Endothelial cell (in vitro differentiated cells): ENCODE data around the gene SPOP. TPM values are rescaled to one million over a fixed set of nuclear protein-coding genes. Genes with fewer than 3 reads are reported as not detected.
"Not testable (repeated sequence)": the region's sequence is repeated elsewhere in the genome, so short reads cannot be mapped to it uniquely, and the experiment has no call there.

Experiments used
- DNase-seq: peaks from one replicate; pipeline ENCODE4 v3.0.0; 2021; ENCODE audit warnings: low spot score
- H3K27ac Mint-ChIP-seq: one replicate; pipeline ENCODE4 v1.8.0; 2021; ENCODE audit warnings: mixed read lengths, inconsistent platforms; ENCODE audit not compliant: unreplicated experiment
- H3K27me3 Mint-ChIP-seq: one replicate; pipeline ENCODE4 v1.8.0; 2021; ENCODE audit warnings: mild to moderate bottlenecking, moderate library complexity, mixed read lengths, inconsistent platforms; ENCODE audit not compliant: unreplicated experiment
- H3K36me3 Mint-ChIP-seq: one replicate; pipeline ENCODE4 v1.8.0; 2021; ENCODE audit warnings: mild to moderate bottlenecking, low read depth, mixed read lengths, inconsistent platforms; ENCODE audit not compliant: unreplicated experiment
- H3K4me1 Mint-ChIP-seq: one replicate; pipeline ENCODE4 v1.8.0; 2021; ENCODE audit warnings: mild to moderate bottlenecking, mixed read lengths, inconsistent platforms; ENCODE audit not compliant: unreplicated experiment
- H3K4me3 Mint-ChIP-seq: one replicate; pipeline ENCODE4 v1.8.0; 2021; ENCODE audit warnings: mild to moderate bottlenecking, mixed read lengths, inconsistent platforms; ENCODE audit not compliant: unreplicated experiment
- H3K9me3 Mint-ChIP-seq: one replicate; pipeline ENCODE4 v1.8.0; 2021; ENCODE audit warnings: mixed read lengths, inconsistent platforms; ENCODE audit not compliant: unreplicated experiment
- CTCF ChIP-seq: fragments of 200-600 bp; sonication (generic); IDR thresholded peaks from one replicate; pipeline ENCODE4 v1.5.0; 2021; ENCODE audit warnings: antibody characterized with exemption; ENCODE audit not compliant: unreplicated experiment
- total RNA-seq: library from RNA; stranded (reverse); fragmentation: NEBNext Ultra II Directional; extraction: Animal tissue kit (Norgen Biotek cat#: 25700); gene quantifications from one replicate; pipeline ENCODE4 v1.2.1, GENCODE V29; 2021; ENCODE audit not compliant: unreplicated experiment

SPOP gene
- total RNA-seq, 1 donor from 2014 or later: 55.6 TPM

GRCh38 chr17:49680314-49680713 lies 2.4 kb upstream of the SPOP start:
- DNase-seq: no peak
- Mint-ChIP-seq H3K4me3 (no peak overlapping the region), H3K36me3 (no peaks in the 10 kb centered on the region), H3K27ac (no peak overlapping the region), H3K27me3 (peaks cover 6% of the 10 kb centered on the region), H3K4me1 (peaks cover 33% of the 10 kb centered on the region), H3K9me3 (no peaks in the 10 kb centered on the region)
- no peak for TF ChIP-seq CTCF

GRCh38 chr17:49677134-49677932 lies 564 bp downstream of the SPOP start:
- Mint-ChIP-seq H3K27me3 (peaks cover 6% of the 10 kb centered on the region), H3K4me3 (peak overlapping the region; percentile 94), H3K27ac (peak overlapping the region; percentile 93), H3K36me3 (peaks cover 4% of the 10 kb centered on the region), H3K4me1 (peaks cover 33% of the 10 kb centered on the region), H3K9me3 (no peaks in the 10 kb centered on the region)
- peak; percentile 98 for DNase-seq
- TF ChIP-seq CTCF: no peak

GRCh38 chr17:49676276-49676868 lies 1.5 kb downstream of the SPOP start:
- no peak for DNase-seq

GRCh38 chr17:49674507-49674906 lies 3.4 kb downstream of the SPOP start:
- H3K9me3 Mint-ChIP-seq: no peaks in the 10 kb centered on the region
- H3K4me1 Mint-ChIP-seq: peaks cover 32% of the 10 kb centered on the region
- H3K36me3 Mint-ChIP-seq: peaks cover 4% of the 10 kb centered on the region
- peaks cover 6% of the 10 kb centered on the region for H3K27me3 Mint-ChIP-seq
- H3K27ac Mint-ChIP-seq: peak overlapping the region; percentile 93
- DNase-seq: no peak
- TF ChIP-seq CTCF: no peak
- H3K4me3 Mint-ChIP-seq: no peak overlapping the region

More at GRCh38 chr17:49676276-49676868, 1.5 kb downstream of the SPOP start:
- Mint-ChIP-seq H3K27ac (peak overlapping the region; percentile 93), H3K27me3 (peaks cover 6% of the 10 kb centered on the region), H3K9me3 (no peaks in the 10 kb centered on the region), H3K4me3 (peak overlapping the region; percentile 94), H3K36me3 (peaks cover 4% of the 10 kb centered on the region), H3K4me1 (peaks cover 30% of the 10 kb centered on the region)
- no peak for TF ChIP-seq CTCF

GRCh38 chr17:49673679-49674078 lies 4.2 kb downstream of the SPOP start:
- H3K4me3 Mint-ChIP-seq, H3K27me3 Mint-ChIP-seq, H3K36me3 Mint-ChIP-seq, DNase-seq, H3K9me3 Mint-ChIP-seq, H3K27ac Mint-ChIP-seq: not testable (repeated sequence)
- peaks cover 32% of the 10 kb centered on the region for H3K4me1 Mint-ChIP-seq
